HCT116 (cell line): ENCODE results near the gene PDE7B. TPM values are rescaled to one million over a fixed set of nuclear protein-coding genes. Genes with fewer than 3 reads are reported as not detected.

ENCODE experiments used
- ATAC-seq: fragments of 200-7000 bp; cut with Tn5 transposase; 2 replicates; pipeline ENCODE4 v1.9.1; 2020; ENCODE audit warnings: mild to moderate bottlenecking, moderate library complexity
- BruUV-seq: library from RNA; stranded (reverse); fragments of 400-500 nt; replicated peaks from 2 replicates; lab custom pipeline; 2021; lab: Mats Ljungman, UMichigan
- CTCF ChIA-PET: fragments of 300-600 bp; sonication (Branson Sonifier 250); formaldehyde crosslinking; loops from one replicate; lab custom pipeline; 2021; ENCODE audit warnings: antibody characterized with exemption; lab: Charles Lee
- POLR2A ChIA-PET: fragments of 300-600, 350-600 bp; sonication (Branson Sonifier 250); formaldehyde crosslinking; loops from one replicate; lab custom pipeline; 2021; ENCODE audit warnings: antibody characterized with exemption; lab: Charles Lee
- RAD21 ChIA-PET, 2 experiments: fragments of 300-600 bp; sonication (Branson Sonifier 250); formaldehyde crosslinking; loops; one replicate each; lab custom pipeline; 2023; ENCODE audit warnings: low total read pairs in 2 of 2; ENCODE audit not compliant: uncharacterized antibody in 2 of 2, unreplicated experiment in 2 of 2, low non-redundant PET in 1 of 2; lab: Charles Lee
- DNase-seq: peaks from one replicate; pipeline ENCODE4 v3.0.0-alpha.2; 2010; ENCODE audit warnings: low read depth, low spot score
- H2AFZ ChIP-seq: fragments of 200-600 bp; shearing (Covaris generic), sonication (generic); 2 replicates; pipeline ENCODE4 v1.6.1; 2017; ENCODE audit warnings: low read depth, mixed run types, mixed read lengths, antibody characterized with exemption, low read length; ENCODE audit not compliant: poor library complexity, severe bottlenecking
- H3K27ac ChIP-seq: 2 replicates; pipeline ENCODE4 v1.5.1; 2012; ENCODE audit warnings: low read depth, low read length
- H3K27me3 ChIP-seq: fragments of 200-600 bp; sonication (generic); 2 replicates; pipeline ENCODE4 v1.6.1; 2016; ENCODE audit warnings: mixed run types, low read length, mixed read lengths; ENCODE audit not compliant: insufficient read depth
- H3K36me3 ChIP-seq, 2 experiments: fragments of 200-500 bp in 1 of 2; fragments of 200-600 bp in 1 of 2; sonication (Bioruptor generic) in 1 of 2; sonication (generic) in 1 of 2; 2 replicates each; pipeline versions ENCODE4 v1.5.1 to v1.6.1; 2014 to 2016; ENCODE audit warnings: low read length in 2 of 2, inconsistent platforms in 1 of 2, mixed read lengths in 1 of 2, mixed run types in 1 of 2; ENCODE audit not compliant: insufficient read depth in 2 of 2, control insufficient read depth in 1 of 2
- H3K4me1 ChIP-seq, 2 experiments: fragments of 200-600 bp in 1 of 2; sonication (generic) in 1 of 2; 2 replicates each; pipeline versions ENCODE4 v1.5.1 to v1.6.1; 2012 to 2017; ENCODE audit warnings: low read length in 2 of 2, inconsistent platforms in 1 of 2, mild to moderate bottlenecking in 1 of 2, mixed read lengths in 1 of 2, mixed run types in 1 of 2, moderate library complexity in 1 of 2; ENCODE audit not compliant: insufficient read depth in 2 of 2, control insufficient read depth in 1 of 2
- H3K4me2 ChIP-seq: fragments of 200-600 bp; sonication (generic); 2 replicates; pipeline ENCODE4 v1.6.1; 2017; ENCODE audit warnings: mixed run types, low read length, mixed read lengths
- H3K4me3 ChIP-seq, 2 experiments: fragments of 200-600 bp in 1 of 2; sonication (generic) in 1 of 2; replicated peaks in 1 of 2; 2 replicates each; pipeline ENCODE4 v1.5.1; 2011 to 2016; ENCODE audit warnings: low read length in 2 of 2, control low read depth in 1 of 2, low read depth in 1 of 2, mild to moderate bottlenecking in 1 of 2, mixed read lengths in 1 of 2, mixed run types in 1 of 2
- H3K79me2 ChIP-seq: fragments of 200-600 bp; sonication (generic); 2 replicates; pipeline ENCODE4 v1.6.1; 2017; ENCODE audit warnings: mild to moderate bottlenecking, mixed run types, low read length, moderate library complexity, mixed read lengths; ENCODE audit not compliant: insufficient read depth
- H3K9ac ChIP-seq: fragments of 200-600 bp; sonication (generic); 2 replicates; pipeline ENCODE4 v1.6.1; 2016; ENCODE audit warnings: low read length, mixed read lengths
- H3K9me2 ChIP-seq: fragments of 200-600 bp; sonication (generic), shearing (Covaris generic); 2 replicates; pipeline ENCODE4 v1.6.1; 2017; ENCODE audit warnings: mixed run types, mild to moderate bottlenecking, moderate library complexity; ENCODE audit not compliant: insufficient read depth
- H3K9me3 ChIP-seq, 2 experiments: fragments of 200-500 bp in 1 of 2; fragments of 200-600 bp in 1 of 2; sonication (Bioruptor generic) in 1 of 2; sonication (generic) in 1 of 2; 2 replicates each; pipeline ENCODE4 v1.6.1; 2014 to 2017; ENCODE audit warnings: low read length in 2 of 2, mixed read lengths in 2 of 2, inconsistent platforms in 1 of 2, low read depth in 1 of 2, mild to moderate bottlenecking in 1 of 2, mixed run types in 1 of 2, moderate library complexity in 1 of 2; ENCODE audit not compliant: control insufficient read depth in 1 of 2, insufficient read depth in 1 of 2
- H4K20me1 ChIP-seq: fragments of 200-600 bp; sonication (generic), shearing (Covaris generic); 2 replicates; pipeline ENCODE4 v1.6.1; 2017; ENCODE audit warnings: mixed run types, mild to moderate bottlenecking, moderate library complexity; ENCODE audit not compliant: insufficient read depth
- CEBPB ChIP-seq: IDR thresholded peaks from 2 replicates; pipeline ENCODE4 v1.6.1; 2012; ENCODE audit warnings: low read depth
- EGR1 ChIP-seq: IDR thresholded peaks from 2 replicates; pipeline ENCODE4 v1.6.1; 2012; ENCODE audit warnings: low read depth
- ELF1 ChIP-seq: IDR thresholded peaks from 2 replicates; pipeline ENCODE4 v1.6.1; 2012; ENCODE audit warnings: low read depth, borderline replicate concordance
- EZH2 ChIP-seq: fragments of 200-600 bp; sonication (generic); IDR thresholded peaks from 2 replicates; pipeline ENCODE4 v1.6.1; 2017; ENCODE audit warnings: antibody characterized with exemption, mixed run types
- EZH2phosphoT487 ChIP-seq: fragments of 200-600 bp; IDR thresholded peaks from 2 replicates; pipeline ENCODE4 v1.6.1; 2018; ENCODE audit warnings: antibody characterized with exemption, borderline replicate concordance
- FOSL1 ChIP-seq: IDR thresholded peaks from 2 replicates; pipeline ENCODE4 v1.6.1; 2012; ENCODE audit warnings: low read depth
- MAX ChIP-seq: IDR thresholded peaks from 2 replicates; pipeline ENCODE4 v1.6.1; 2012
- POLR2A ChIP-seq: IDR thresholded peaks from 2 replicates; pipeline ENCODE4 v1.7.0; 2011; ENCODE audit warnings: borderline replicate concordance; ENCODE audit not compliant: insufficient read depth, insufficient read length; ENCODE audit errors: extremely low read depth
- POLR2AphosphoS5 ChIP-seq: IDR thresholded peaks from 2 replicates; pipeline ENCODE4 v1.6.1; 2011; ENCODE audit warnings: mild to moderate bottlenecking, low read depth, low read length, moderate library complexity
- REST ChIP-seq: IDR thresholded peaks from 2 replicates; pipeline ENCODE4 v1.6.1; 2012; ENCODE audit warnings: low read depth
- SIN3A ChIP-seq: IDR thresholded peaks from 2 replicates; pipeline ENCODE4 v1.6.1; 2012; ENCODE audit warnings: low read depth
- SP1 ChIP-seq: IDR thresholded peaks from 2 replicates; pipeline ENCODE4 v1.6.1; 2012; ENCODE audit warnings: low read depth
- SRF ChIP-seq: IDR thresholded peaks from 2 replicates; pipeline ENCODE4 v1.6.1; 2012; ENCODE audit warnings: low read depth
- TCF7L2 ChIP-seq: IDR thresholded peaks from 2 replicates; pipeline ENCODE4 v1.7.0; 2011; ENCODE audit warnings: borderline replicate concordance, inconsistent platforms; ENCODE audit not compliant: insufficient read depth, insufficient read length; ENCODE audit errors: extremely low read depth
- ZNF274 ChIP-seq: fragments of 200-500 bp; sonication (Bioruptor generic); IDR thresholded peaks from 2 replicates; pipeline ENCODE4 v1.6.1; 2014; ENCODE audit warnings: mild to moderate bottlenecking, low read depth, low read length, inconsistent platforms
- intact Hi-C: fragments of 100-400 bp; cut with micrococcal nuclease; formaldehyde crosslinking; loops from 2 replicates; pipeline ENCODE4 v1.10.0; 2022
- total RNA-seq: library from RNA; stranded (reverse); gene quantifications from one replicate; pipeline ENCODE4 v1.2.1, GENCODE V29; 2021; ENCODE audit not compliant: unreplicated experiment

Gene PDE7B
- total RNA-seq, 1 experiment from 2014 or later = 0.61 TPM

- Histone ChIP-seq H3K9me2 (no peaks in the 10 kb centered on the region), H2AFZ (no peak overlapping the region), H3K4me2 (no peak overlapping the region), H3K4me3 (no peak overlapping the region), H3K27ac (no peak overlapping the region), H3K79me2 (no peaks in the 10 kb centered on the region), H3K9me3 (no peaks in the 10 kb centered on the region), H3K36me3 (no peaks in the 10 kb centered on the region), H3K27me3 (no peaks in the 10 kb centered on the region), H3K9ac (no peak overlapping the region), H4K20me1 (no peaks in the 10 kb centered on the region), H3K4me1 (no peaks in the 10 kb centered on the region)
- CTCF ChIA-PET = no interaction called here
- POLR2A ChIA-PET = interaction anchor here (1.5 kb wide), 1 partner anchor 12 kb away, joined by 5 read pairs; no protein-coding TSS in a partner anchor
- DNase-seq (no peak), ATAC-seq (no peak)
- intact Hi-C loops = no loop called here
- RAD21 ChIA-PET = no interaction called here
- BruUV-seq = no TSS peak
- TF ChIP-seq EZH2 (no peak), EGR1 (no peak), CEBPB (no peak), MAX (no peak), ZNF274 (no peak)
These were observed 19.8 kb downstream of the PDE7B start for GRCh38 chr6:135871296-135871695.

GRCh38 chr6:135871878-135872277 is 20.4 kb downstream of the PDE7B start:
- no peaks in the 10 kb centered on the region for H3K9me3 ChIP-seq
- H3K27me3 ChIP-seq = no peaks in the 10 kb centered on the region
- H3K9me2 ChIP-seq = no peaks in the 10 kb centered on the region
- no peak overlapping the region for H3K4me3 ChIP-seq
- intact Hi-C loops = no loop called here
- RAD21 ChIA-PET = no interaction called here
- CTCF ChIA-PET = no interaction called here
- ATAC-seq (no peak), DNase-seq (no peak)
- no peaks in the 10 kb centered on the region for H3K4me1 ChIP-seq
- no peaks in the 10 kb centered on the region for H4K20me1 ChIP-seq
- H2AFZ ChIP-seq = no peak overlapping the region
- H3K9ac ChIP-seq = no peak overlapping the region
- H3K79me2 ChIP-seq = no peaks in the 10 kb centered on the region
- H3K4me2 ChIP-seq = no peak overlapping the region
- no peaks in the 10 kb centered on the region for H3K36me3 ChIP-seq
- BruUV-seq = no TSS peak
- H3K27ac ChIP-seq = no peak overlapping the region
- POLR2A ChIA-PET = interaction anchor here (1.5 kb wide), 1 partner anchor 11 kb away, joined by 5 read pairs; no protein-coding TSS in a partner anchor
- no peak for TF ChIP-seq ZNF274
- TF ChIP-seq SP1 = no peak
- no peak for TF ChIP-seq ELF1
- TF ChIP-seq EGR1 = no peak
- TF ChIP-seq SIN3A = no peak
- no peak for TF ChIP-seq POLR2AphosphoS5
- TF ChIP-seq POLR2A = no peak
- no peak for TF ChIP-seq EZH2phosphoT487
- TF ChIP-seq FOSL1 = no peak
- no peak for TF ChIP-seq SRF
- TF ChIP-seq REST = no peak
- no peak for TF ChIP-seq CEBPB
- TF ChIP-seq TCF7L2 = no peak
- TF ChIP-seq MAX = no peak
